AG09309 (cell line): Measurements from ENCODE around the gene TSEN34.

Experiments
- DNase-seq: peaks from one replicate; pipeline ENCODE4 v3.0.0-alpha.2; 2010; ENCODE audit warnings: low read depth
- H3K4me3 ChIP-seq: 2 replicates; pipeline ENCODE4 v1.5.1; 2011; ENCODE audit warnings: mild to moderate bottlenecking, low read depth, low read length, moderate library complexity; ENCODE audit not compliant: control insufficient read depth
- CTCF ChIP-seq: IDR thresholded peaks from 2 replicates; pipeline ENCODE4 v1.5.1; 2011; ENCODE audit warnings: mild to moderate bottlenecking, low read depth, low read length, inconsistent platforms; ENCODE audit not compliant: insufficient read depth, control insufficient read depth; ENCODE audit errors: missing control alignments

Gene TSEN34

GRCh38 chr19:54149021-54149812 is 41.9 kb upstream of the TSEN34 start:
- TF ChIP-seq CTCF, result no peak
- no peak for DNase-seq
- no peak overlapping the region for H3K4me3 ChIP-seq

DNA sequence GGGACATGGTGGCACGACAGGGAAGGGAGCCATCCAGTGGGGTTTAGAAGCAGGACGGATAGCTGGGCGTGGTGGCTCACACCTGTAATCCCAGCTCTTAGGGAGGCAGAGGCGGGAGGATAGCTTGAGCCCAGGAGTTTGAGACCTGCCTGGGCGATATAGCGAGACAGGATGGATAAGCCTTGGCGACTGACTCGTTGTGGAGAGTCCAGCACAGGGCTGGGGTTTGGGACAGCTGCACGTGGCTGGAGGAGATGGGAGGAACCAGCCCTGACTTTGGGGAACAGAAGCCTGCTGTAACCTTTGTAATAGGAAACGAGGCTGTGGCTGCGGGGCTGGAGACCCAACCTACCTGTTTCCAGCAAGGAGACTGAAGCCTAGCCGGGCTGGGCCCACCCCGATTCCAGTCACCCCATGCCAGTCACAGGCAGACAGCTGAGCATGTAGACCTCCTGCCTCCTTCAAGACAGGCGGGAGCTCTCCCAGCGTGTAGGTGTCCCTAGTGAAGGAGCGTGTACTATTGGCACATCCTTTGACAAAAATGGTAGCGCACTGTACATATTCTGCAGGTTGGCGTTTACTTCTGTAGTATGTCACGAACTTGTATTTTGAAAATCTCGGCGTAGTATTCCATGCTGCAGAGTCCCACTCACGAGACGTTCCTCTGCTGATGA is 39.6 kb upstream of the TSEN34 start:
- H3K4me3 ChIP-seq, result no peak overlapping the region
- no peak for TF ChIP-seq CTCF
- DNase-seq, result no peak

- H3K4me3 ChIP-seq, result no peak overlapping the region
- no peak for TF ChIP-seq CTCF
- DNase-seq, result no peak
These were observed 38.8 kb upstream of the TSEN34 start for GRCh38 chr19:54152267-54152666.

DNA sequence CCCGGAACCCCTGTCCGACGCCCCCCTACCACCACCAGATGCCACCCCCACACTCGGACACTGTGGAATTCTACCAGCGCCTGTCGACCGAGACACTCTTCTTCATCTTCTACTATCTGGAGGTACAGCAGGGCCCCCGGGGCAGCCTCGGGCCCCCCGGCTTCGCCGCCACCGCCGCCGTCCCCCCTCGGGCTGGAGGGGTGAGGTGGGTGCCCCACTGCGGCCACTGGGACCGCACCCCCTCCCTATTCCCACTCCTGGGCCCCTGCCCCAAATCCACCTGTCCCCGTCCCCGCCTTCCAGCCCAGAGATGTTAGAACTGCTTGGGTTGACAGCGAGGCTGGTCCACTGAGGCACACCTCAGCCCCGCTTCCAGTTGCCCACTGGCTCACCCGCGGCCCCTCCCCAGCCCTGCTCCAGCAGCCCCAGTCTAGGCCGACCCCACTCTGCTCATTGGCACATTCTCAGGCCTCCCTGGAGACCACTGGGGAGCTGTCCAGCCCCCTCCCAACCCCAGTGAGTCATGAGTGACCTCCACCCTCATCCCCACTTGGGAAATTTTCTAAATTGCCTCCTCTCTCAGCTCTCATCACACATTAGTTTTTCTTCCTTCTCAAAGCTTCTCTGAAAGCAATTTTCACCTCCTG is 38.1 kb upstream of the TSEN34 start:
- TF ChIP-seq CTCF, result no peak
- H3K4me3 ChIP-seq, result no peak overlapping the region
- no peak for DNase-seq

- no peak overlapping the region for H3K4me3 ChIP-seq
- no peak for TF ChIP-seq CTCF
- DNase-seq, result no peak
These were observed 37.3 kb upstream of the TSEN34 start for GRCh38 chr19:54153731-54154326.

DNA sequence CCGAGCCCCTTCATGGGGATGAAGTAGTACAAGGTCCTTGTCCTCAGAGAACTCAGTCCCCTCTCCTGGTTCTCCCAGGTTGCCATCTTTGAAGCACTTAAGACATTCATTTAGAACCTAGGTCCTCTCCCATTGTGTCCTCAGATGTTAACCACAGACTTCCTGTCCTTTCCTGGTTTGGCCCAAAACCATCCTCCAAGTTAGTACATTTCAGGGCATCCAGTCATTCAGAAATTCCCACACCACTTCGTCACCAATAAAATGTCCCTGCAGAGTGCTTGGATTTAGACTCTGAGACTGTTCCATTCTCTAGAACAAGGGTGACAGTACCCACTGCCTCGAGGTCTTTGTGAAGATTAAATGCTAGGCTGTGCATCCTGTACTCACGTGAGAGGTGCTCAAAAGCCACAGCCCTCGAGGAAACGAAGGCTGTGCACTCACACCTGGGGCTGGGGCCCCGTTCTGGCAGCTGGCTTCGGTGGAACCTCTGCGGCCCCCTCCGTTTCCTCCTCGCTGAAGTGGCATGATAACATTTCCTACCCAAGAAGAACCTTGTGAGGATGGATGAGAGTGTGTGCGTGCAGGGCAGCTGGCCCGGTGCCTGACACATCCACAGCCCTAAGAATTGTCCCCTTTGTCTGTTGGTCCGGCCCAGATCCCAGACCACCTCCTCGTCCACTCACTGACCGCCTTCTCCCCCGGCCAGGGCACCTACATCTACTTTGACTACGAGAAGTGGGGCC is 36.3 kb upstream of the TSEN34 start:
- H3K4me3 ChIP-seq, result no peak overlapping the region
- DNase-seq, result no peak
- no peak for TF ChIP-seq CTCF
